IPS DF 4.7 (cell line): ENCODE data around the gene PDSS1.

Experiments used
- DNase-seq: peaks from one replicate; pipeline ENCODE4 v3.0.0-alpha.2; 2013; ENCODE audit warnings: low spot score; ENCODE audit errors: extremely low read depth

The PDSS1 gene

DNA sequence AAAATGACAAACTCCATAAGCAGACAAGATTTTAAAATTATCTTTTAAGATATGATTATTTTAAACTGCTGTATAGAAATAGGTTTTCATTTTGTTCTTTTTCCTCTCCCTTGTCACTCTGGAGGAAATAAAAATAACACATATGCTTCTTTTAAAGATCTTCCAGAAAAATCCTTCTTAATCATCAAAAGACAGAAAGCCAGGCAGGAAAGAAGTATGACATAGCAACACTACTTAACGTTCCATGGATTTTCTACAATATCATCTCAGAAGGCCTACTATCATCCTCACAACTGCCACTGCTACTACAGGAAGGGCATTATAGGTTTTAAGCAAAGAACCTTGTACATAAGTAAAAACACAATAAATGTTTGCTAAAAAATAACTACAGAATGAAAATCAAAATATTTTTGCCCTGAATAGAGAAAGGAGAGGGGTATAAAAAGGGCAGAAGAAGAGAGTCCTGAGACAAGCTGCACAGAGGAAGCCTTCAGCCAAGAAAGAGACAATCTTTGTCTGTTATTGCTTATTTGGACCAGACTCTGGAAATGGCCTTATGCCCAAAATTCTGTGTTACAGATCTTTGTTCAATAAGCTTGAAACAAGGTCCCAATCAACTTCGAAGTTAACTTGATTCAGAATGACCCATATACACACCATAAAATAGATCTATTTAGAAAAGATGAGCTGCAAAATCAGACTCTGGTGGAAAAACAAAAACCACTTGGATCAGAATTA is 95.4 kb downstream of the PDSS1 start:
- no peak for DNase-seq
